NK-92 (cell line): ENCODE results near the gene SFI1.
"Not testable (repeated sequence)": the region's sequence is repeated elsewhere in the genome, so short reads cannot be mapped to it uniquely, and the experiment has no call there.

ENCODE experiments used
- DNase-seq: peaks from one replicate; lab custom pipeline; 2025; ENCODE audit not compliant: unreplicated experiment; lab: John Stamatoyannopoulos, UW

SFI1 gene

DNA sequence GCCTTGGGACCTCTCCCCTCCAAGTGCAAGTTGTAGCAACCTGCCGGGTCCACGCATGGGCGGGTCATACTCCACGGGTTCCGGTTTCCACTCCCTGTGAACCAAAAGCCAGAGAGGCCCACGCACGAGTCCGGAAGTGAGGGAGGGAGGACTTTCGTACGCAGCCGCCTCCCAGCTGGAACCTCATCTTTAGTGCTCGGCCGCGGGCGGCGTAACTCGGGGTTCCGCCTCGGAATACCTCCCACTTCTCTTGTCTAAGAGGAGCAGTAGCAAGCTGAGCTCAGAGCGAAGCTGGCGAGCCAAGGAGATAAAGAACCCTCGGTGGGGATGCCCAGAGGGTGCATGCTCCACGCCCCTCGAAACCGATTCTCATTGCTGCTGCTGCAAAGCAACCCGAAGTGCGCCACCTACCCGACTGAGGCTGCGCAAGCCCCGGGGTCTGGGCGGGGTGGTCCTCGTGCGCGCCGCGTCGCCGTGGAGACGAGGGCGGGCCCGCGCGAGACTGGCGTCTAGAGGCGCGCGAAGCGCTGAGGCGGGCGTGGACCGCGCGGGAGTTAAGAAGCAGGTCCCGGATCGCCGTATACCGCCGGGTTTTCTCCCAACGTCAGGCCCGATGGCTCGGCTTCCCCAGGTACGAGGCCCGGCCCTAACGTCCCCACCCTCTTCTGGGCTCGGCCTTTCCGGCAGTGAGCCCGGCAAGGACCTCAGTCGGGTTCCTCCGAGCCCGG is at the start of gene SFI1:
Gene SFI1 (plus strand): TSS at position 530 of the 728 bp plus-strand sequence. CDS start 11,749 bp downstream, outside the sequence.
- DNase-seq, result peak; percentile 60

DNA sequence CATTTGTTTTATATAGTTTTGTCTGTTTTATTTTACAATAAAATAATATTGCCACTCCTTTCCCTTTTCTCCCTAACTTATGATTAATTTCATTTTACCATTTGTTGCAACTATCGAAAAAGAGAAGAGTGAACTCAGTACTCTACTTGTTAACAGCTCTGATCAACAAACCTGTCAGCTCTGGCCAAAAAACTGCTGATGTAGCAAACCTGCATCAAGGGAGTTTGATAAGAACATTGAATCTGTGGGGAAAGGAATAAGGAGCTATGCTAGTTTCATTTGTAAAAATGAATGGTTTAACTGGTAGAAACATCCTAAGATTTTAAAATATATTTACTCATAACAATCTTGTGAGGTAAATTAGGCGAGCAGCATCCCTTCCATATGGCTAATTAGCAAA is 49.6 kb upstream of the SFI1 start:
- DNase-seq, result no peak

DNA sequence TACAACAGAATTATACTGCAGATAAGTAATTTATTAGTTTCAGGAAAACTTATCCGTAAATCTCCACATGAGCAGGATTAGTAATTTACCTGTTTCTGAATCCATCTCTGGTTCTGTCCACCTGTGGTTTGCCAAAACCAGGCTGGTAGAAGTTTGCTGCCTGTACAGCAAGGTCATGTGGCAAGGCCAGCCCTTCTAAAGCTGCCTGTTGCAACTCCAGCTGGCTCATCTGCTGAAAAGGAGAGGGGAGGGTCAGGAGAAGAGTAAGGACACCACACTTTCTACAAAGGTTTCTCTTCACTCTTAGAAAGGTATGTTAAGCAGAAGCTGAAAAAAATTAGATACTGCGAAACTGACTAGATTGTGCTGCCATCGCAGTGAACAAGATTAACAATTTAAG is 49.0 kb upstream of the SFI1 start:
- DNase-seq, result no peak

DNA sequence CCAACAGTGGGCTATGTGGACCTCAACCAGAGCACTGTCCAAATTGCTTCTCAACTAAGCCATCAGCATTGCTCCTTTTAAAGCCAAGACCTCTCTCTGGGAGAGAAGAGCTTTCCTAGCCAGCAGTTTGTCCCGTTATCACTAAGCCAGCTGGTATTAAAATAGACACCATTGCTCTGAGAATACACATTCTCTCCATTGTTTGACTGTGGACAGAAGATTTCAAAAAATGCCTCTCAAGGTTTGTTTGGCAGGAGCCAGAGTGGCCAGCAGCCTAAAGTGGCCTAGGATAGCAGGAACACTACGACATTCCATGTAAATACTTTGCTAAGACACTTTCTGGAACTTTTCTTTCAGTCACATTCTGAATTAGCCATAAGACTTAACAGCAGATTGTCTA is 48.0 kb upstream of the SFI1 start:
- no peak for DNase-seq

GRCh38 chr22:31449506-31449905 is 46.8 kb upstream of the SFI1 start:
- no peak for DNase-seq

GRCh38 chr22:31451709-31452571 is 44.4 kb upstream of the SFI1 start:
- no peak for DNase-seq

DNA sequence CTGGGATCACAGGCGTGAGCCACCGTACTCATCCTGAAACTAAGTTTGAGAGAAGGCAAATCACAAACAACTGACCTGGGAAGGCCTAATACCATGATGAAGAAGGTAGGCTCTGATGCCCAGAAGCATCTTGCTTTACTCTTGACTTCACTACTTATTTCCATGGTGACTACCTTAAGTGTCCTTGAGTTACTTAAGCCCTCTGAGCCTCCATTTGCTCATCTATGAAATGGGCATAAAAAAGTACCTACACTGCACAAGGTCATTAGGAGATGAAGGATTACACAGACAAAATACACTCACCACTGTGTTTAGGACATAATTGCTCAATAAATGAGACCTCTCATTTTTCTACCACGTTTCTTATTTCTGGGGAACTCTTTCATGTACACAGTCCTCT is 34.6 kb upstream of the SFI1 start:
- no peak for DNase-seq

GRCh38 chr22:31465307-31465706 is 31.0 kb upstream of the SFI1 start:
- no peak for DNase-seq

DNA sequence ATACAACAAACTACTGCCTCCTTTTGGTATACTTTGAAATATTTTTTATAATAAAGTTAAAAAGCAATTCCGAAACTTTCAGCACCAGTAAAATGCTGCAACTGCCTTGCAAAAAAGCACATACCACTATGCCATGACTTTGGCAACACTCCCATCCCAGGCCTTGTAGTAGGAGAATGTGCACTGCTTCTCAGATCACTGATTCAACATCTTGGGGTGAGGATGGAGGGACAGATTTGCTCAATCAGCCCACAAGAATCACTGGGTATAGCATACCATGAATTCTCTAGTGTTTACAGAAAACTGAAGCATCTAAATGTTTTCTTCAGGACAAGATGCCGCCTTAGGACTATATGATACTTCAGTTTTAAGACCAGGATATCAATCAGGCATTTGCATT is 21.6 kb upstream of the SFI1 start:
- no peak for DNase-seq

GRCh38 chr22:31475800-31476199 is 20.5 kb upstream of the SFI1 start:
- DNase-seq, result no peak

GRCh38 chr22:31477329-31477728 is 19.0 kb upstream of the SFI1 start:
- no peak for DNase-seq

DNA sequence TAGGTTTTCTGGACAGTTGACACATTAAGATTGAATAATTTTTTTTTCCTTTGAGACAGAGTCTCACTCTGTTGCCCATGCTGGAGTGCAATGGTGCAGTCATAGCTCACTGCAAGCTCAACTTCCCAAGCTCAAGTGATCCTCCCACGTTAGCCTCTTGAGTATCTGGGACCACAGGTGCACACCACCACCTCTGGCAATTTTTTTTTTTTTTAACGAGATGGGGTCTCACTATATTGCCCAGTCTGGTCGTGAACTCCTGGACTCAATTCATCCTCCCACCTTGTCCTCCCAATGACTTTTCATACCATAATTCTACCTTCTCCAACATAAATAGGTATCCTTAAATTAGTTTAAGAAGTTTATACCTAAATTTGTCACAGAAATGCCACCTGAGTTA is 15.2 kb upstream of the SFI1 start:
- no peak for DNase-seq

- DNase-seq, result not testable (repeated sequence)
These were observed 13.9 kb upstream of the SFI1 start for GRCh38 chr22:31482470-31482869.

GRCh38 chr22:31486369-31486768 is 10.0 kb upstream of the SFI1 start:
- DNase-seq, result not testable (repeated sequence)

GRCh38 chr22:31486951-31487350 is 9.4 kb upstream of the SFI1 start:
- DNase-seq, result no peak

DNA sequence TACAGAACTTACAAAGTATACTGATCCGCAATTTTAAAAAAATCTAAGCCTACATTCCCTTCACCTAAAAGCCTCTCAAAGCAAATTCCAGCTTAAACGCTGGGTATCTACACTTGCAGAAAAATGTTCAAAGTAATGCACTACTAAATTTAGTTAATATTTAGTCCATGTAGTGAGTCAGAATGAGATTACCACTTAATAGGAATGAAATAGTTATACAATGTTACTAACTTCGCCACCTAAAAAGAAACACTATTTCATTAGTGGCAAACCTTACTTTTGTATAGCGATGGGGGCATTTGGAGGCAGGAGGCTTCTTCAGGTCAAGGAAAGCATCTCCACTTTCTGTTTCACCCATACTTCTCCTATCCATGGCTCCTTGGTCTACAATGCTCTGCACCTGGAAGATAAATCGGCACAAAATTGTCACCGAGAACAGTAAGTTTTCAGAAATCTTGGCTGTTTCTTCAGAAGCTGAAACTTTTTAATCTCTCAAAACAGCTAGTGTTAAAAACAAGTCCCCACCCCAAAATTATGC is 7.9 kb upstream of the SFI1 start:
- DNase-seq, result no peak

- no peak for DNase-seq
These were observed 7.2 kb upstream of the SFI1 start for GRCh38 chr22:31488988-31489617.

GRCh38 chr22:31489632-31490495 is 6.5 kb upstream of the SFI1 start, which contains the start of gene EIF4ENIF1:
Gene EIF4ENIF1 (minus strand): TSS chr22:31489842. CDS start chr22:31488718, 1,124 bp downstream.
- DNase-seq, result peak; percentile 13

DNA sequence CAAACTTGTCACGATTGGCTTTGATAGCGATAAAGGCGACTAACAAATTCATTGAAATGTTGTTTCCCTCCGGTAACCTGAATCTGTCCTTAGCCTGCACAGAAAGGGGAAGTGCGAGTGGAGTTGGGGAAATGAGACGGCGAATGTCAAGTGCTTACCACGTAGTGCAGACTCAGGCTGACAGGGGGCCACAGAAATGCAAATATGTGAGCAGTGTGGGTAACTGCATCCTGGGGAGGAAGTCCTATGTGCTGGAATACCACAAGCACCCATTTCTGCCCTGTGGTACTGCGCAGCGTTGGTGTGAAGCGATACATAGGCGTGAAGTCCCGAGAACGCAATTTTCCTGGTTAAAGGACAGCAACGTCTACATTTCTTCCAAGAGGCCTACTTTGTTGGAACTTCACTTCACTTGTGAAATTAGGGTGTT is 5.8 kb upstream of the SFI1 start:
- peak; percentile 13 for DNase-seq

DNA sequence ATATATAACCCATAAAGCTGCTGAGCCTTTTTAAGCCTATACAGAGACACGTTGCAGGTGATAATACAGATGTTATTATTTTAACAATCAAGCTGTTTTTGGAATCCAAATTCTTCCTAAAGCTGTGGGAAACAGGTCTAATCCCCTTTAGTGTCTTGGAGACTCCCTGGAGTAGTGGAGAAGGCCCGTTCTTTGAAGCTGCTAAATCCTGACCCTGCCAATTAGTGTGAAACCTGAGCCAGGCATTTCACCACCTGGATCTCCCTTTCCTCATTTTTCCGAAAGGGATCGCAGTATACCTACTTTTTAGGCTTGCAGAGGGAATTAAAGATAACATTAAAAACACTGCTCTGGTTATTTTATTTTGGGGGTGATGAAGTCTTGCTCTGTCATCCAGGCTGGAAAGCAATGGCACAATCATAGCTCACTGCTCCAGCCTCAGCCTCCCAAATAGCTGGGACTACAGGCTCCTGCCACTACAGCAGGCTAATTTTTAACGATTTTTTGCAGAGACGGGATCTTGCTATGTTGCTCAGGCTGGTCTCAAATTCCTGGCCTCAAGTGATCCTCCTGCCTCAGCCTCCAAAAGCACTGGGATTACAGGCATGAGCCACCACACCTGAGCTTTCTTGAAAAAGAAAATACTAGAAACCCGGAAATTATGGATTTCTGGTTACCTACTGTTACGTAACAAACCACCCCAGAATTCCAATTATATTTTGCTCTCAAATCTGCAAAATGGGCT is 4.9 kb upstream of the SFI1 start:
- DNase-seq, result no peak
